Ovary (tissue), 3 donors: ENCODE results near the gene KMT2B.

Experiments used
- EP300 ChIP-seq: sonication (generic); formaldehyde crosslinking; IDR thresholded peaks from one replicate; pipeline ENCODE4 v1.6.1; 2017; ENCODE audit warnings: antibody characterized with exemption
- POLR2A ChIP-seq: fragments of 450-650 bp; IDR thresholded peaks from one replicate; pipeline ENCODE4 v1.6.1; 2017; ENCODE audit warnings: antibody characterized with exemption, mild to moderate bottlenecking, moderate library complexity
- TF ChIP-seq, protein P1 (sequence below), 3 donors: fragments of 450-650 bp in 2 of 3; fragments of 200-600 bp in 1 of 3; IDR thresholded peaks; one replicate each; pipeline versions ENCODE4 v1.5.1 to v1.8.0; 2016 to 2022; ENCODE audit warnings: antibody characterized with exemption in 3 of 3, mild to moderate bottlenecking in 1 of 3
- donor health status: DM: no; HTN: no; CAD: no.

DNA sequence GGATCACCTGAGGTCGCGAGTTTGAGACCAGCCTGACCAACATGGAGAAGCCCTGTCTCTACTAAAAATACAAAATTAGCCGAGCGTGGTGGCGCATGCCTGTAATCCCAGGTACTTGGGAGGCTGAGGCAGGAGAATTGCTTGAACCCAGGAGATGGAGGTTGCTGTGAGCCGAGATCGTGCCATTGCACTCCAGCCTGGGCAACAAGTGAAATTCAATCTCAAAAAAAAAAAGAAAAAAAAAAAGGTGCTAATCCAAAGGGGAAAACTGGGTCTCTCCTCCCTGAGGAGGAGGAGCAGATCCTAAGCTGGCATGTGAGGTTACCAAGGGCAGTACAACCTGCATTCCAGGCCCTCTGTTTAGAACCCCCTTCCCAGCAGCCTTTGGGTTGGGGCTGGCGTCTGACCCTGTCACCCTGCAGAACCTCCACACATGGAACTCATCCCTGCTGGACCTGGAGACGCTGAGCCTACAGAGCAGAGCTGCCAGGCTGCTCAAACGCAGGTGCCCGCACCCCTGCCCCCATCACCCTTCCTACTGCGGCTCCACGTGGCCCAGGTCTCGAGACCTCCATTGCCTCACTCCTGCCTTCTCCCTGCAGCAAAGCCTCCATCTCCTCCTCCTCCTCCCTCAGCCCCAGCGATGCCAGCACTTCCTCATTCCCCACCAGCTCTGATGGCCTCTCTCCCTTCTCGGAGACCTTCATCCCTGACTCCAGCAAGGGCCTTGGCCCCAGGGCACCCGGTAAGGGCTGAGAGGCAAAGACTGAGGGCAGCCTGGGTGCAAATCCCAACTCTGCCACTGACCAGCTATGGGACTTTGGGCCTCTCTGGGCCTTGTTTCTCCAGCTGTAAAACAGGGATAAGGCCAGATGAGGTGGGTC is 46.9 kb downstream of the KMT2B start:
- TF ChIP-seq EP300 (no peak), POLR2A (no peak)
- TF ChIP-seq, protein P1, sequence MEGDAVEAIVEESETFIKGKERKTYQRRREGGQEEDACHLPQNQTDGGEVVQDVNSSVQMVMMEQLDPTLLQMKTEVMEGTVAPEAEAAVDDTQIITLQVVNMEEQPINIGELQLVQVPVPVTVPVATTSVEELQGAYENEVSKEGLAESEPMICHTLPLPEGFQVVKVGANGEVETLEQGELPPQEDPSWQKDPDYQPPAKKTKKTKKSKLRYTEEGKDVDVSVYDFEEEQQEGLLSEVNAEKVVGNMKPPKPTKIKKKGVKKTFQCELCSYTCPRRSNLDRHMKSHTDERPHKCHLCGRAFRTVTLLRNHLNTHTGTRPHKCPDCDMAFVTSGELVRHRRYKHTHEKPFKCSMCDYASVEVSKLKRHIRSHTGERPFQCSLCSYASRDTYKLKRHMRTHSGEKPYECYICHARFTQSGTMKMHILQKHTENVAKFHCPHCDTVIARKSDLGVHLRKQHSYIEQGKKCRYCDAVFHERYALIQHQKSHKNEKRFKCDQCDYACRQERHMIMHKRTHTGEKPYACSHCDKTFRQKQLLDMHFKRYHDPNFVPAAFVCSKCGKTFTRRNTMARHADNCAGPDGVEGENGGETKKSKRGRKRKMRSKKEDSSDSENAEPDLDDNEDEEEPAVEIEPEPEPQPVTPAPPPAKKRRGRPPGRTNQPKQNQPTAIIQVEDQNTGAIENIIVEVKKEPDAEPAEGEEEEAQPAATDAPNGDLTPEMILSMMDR (IDR thresholded peaks at IDR 0.05), result no peak
